Uterus (tissue), 4 donors: ENCODE results near the gene SLC25A48. TPM values are rescaled to one million over a fixed set of nuclear protein-coding genes. Genes with fewer than 3 reads are reported as not detected.
"Not testable (repeated sequence)": the region's sequence is repeated elsewhere in the genome, so short reads cannot be mapped to it uniquely, and the experiment has no call there.

Experiments
- DNase-seq, 2 donors: peaks; one replicate each; pipeline ENCODE4 v3.0.0-alpha.2; 2019 to 2020
- H3K27ac ChIP-seq, 2 donors: fragments of 200-600 bp; sonication (generic); 1 replicate in 1 of 2; 2 replicates in 1 of 2; pipeline ENCODE4 v1.5.1; 2016 to 2018
- H3K27me3 ChIP-seq, 2 donors: fragments of 200-600 bp; sonication (generic); one replicate each; pipeline ENCODE4 v1.5.1; 2018 to 2019; ENCODE audit warnings: control low read depth in 1 of 2
- H3K36me3 ChIP-seq, 2 donors: fragments of 200-600 bp; sonication (generic); one replicate each; pipeline ENCODE4 v1.5.1; 2019; ENCODE audit warnings: control low read depth in 1 of 2
- H3K4me1 ChIP-seq, 2 donors: fragments of 200-600 bp; sonication (generic); one replicate each; pipeline ENCODE4 v1.5.1; 2018 to 2019; ENCODE audit warnings: control low read depth in 1 of 2
- H3K4me3 ChIP-seq, 2 donors: fragments of 200-600 bp; sonication (generic); 1 replicate in 1 of 2; 2 replicates in 1 of 2; pipeline ENCODE4 v1.5.1; 2018 to 2019; ENCODE audit warnings: mild to moderate bottlenecking in 1 of 2
- H3K9me3 ChIP-seq, 2 donors: fragments of 200-600 bp; sonication (generic); one replicate each; pipeline ENCODE4 v1.5.1; 2019; ENCODE audit warnings: control low read depth in 1 of 2
- CTCF ChIP-seq, 4 experiments: fragments of 200-600 bp in 2 of 4; fragments of 450-650 bp in 2 of 4; sonication (generic) in 2 of 4; IDR thresholded peaks; one replicate each; pipeline ENCODE4 v1.5.1; 2016 to 2019; ENCODE audit warnings: antibody characterized with exemption in 4 of 4, mild to moderate bottlenecking in 2 of 4, moderate library complexity in 1 of 4
- POLR2A ChIP-seq, 2 donors: fragments of 450-650 bp; IDR thresholded peaks; one replicate each; pipeline ENCODE4 v1.6.1; 2016; ENCODE audit warnings: antibody characterized with exemption in 2 of 2, mild to moderate bottlenecking in 1 of 2, moderate library complexity in 1 of 2
- intact Hi-C: fragments of 100-400 bp; cut with DNase I; formaldehyde crosslinking; loops from one replicate; pipeline ENCODE4 v1.15.1; 2023; ENCODE audit warnings: low total_unique reads
- total RNA-seq, 4 donors: library from RNA; depleted of rRNA in 3 of 4; stranded (reverse); fragments of >200 nt in 3 of 4; gene quantifications; one replicate each; pipeline versions ENCODE4 v1.1.0 to v1.2.4, GENCODE V29; 2014 to 2023
- donor health status: DM: yes; HTN: yes; CAD: no.

The SLC25A48 gene
- total RNA-seq, 4 donors from 2014 or later, result 0.14 TPM; not detected in 3

- TF ChIP-seq CTCF (IDR thresholded peaks at IDR 0.05), result no peak
- no peak for TF ChIP-seq POLR2A (IDR thresholded peaks at IDR 0.05)
- Histone ChIP-seq H3K9me3 (no peaks in the 10 kb centered on the region), H3K4me1 (no peaks in the 10 kb centered on the region), H3K36me3 (no peaks in the 10 kb centered on the region), H3K27me3 (no peaks in the 10 kb centered on the region), H3K27ac (no peak overlapping the region), H3K4me3 (no peak overlapping the region)
- DNase-seq, result no peak
- intact Hi-C loops, result no loop called here
These were observed 23.3 kb downstream of the SLC25A48 start for GRCh38 chr5:135857630-135858311.

DNA sequence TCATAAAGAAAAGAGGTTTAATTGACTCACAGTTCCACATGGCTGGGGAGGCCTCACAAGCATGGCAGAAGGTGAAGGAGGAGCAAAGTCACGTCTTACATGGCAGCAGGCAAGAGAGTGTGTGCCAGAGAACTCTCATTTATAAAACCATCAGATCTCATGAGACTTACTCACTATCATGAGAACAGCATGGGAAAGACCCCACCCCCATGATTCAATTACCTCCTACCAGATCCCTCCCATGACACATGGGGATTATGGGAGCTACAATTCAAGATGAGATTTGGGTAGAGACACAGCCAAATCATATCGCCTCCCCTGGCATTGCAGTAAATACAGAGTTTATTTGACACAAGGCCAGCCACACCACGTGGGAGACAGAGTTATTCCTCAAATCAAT lies 24.7 kb downstream of the SLC25A48 start:
- H3K9me3 ChIP-seq, H3K27me3 ChIP-seq, intact Hi-C loops, H3K4me3 ChIP-seq, H3K4me1 ChIP-seq, H3K36me3 ChIP-seq, DNase-seq, H3K27ac ChIP-seq: not testable (repeated sequence)

DNA sequence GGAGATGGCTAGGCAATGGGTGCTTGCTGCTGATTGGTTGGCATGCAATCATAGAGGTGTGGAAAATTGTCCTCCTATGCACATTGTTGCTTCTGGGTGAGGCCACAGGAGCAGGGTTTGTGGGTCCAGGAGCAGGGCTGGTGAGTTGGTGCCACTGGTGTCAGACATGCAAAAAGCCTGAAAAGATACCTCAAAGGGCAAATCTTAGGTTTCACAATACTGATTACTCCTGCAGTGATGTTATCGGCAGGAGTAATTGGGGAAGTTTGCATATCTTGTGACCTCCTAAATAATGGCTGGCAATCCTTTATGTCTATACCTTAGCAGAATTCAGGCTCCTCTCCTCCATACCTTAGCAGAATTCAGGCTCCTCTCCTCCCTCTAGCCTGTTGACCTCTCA lies 25.2 kb downstream of the SLC25A48 start:
- no peaks in the 10 kb centered on the region for H3K4me1 ChIP-seq
- TF ChIP-seq CTCF (IDR thresholded peaks at IDR 0.05) (no peak), POLR2A (IDR thresholded peaks at IDR 0.05) (no peak)
- intact Hi-C loops, result no loop called here
- no peaks in the 10 kb centered on the region for H3K9me3 ChIP-seq
- no peak overlapping the region for H3K4me3 ChIP-seq
- H3K27me3 ChIP-seq, result no peaks in the 10 kb centered on the region
- no peak for DNase-seq
- no peaks in the 10 kb centered on the region for H3K36me3 ChIP-seq
- H3K27ac ChIP-seq, result no peak overlapping the region

DNA sequence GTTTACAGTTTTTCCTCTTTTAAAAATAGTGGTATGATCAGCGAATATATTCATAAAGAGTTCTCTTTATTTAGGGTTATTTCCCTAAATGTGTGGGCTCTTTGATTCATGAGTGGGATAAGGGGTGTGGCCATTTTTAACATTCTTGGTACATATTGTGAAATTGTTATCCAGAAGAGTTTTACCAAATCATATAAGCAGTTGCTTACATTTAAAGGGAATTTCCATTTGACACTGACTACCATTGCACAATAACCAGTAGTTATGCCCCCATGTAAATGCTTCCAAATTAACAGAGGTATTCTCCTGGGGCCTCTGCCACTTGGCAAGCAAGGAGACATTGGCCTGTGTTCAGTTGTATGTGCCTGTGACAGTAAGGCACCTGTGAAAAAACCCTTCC lies 27.2 kb downstream of the SLC25A48 start:
- no peak overlapping the region for H3K27ac ChIP-seq

DNA sequence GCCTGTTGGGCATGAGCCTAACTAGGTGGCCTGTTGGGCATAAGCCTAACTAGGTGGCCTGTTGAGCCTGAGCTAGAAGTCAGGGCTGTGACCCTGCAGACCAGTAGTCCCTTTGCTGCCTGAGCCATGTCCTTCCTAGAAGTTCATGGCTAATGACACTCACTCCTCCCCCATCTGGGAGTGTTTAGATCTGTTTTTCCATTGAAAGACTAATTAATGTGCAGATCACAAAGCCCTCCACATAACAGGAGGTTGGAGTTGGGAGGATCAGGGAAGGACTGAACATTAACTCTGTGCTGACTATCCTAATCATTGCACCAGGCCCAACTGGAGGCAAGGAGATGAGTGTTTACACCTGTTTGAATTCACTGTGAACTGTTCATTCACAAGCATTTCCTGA lies 27.6 kb downstream of the SLC25A48 start:
- no peaks in the 10 kb centered on the region for H3K27me3 ChIP-seq
- no peaks in the 10 kb centered on the region for H3K9me3 ChIP-seq
- intact Hi-C loops, result no loop called here
- no peaks in the 10 kb centered on the region for H3K36me3 ChIP-seq
- DNase-seq, result no peak
- TF ChIP-seq CTCF (IDR thresholded peaks at IDR 0.05) (no peak), POLR2A (IDR thresholded peaks at IDR 0.05) (no peak)
- no peaks in the 10 kb centered on the region for H3K4me1 ChIP-seq
- no peak overlapping the region for H3K4me3 ChIP-seq
- H3K27ac ChIP-seq, result no peak overlapping the region

More for the DNA sequence above, 27.2 kb downstream of the SLC25A48 start:
- H3K36me3 ChIP-seq, result no peaks in the 10 kb centered on the region
- TF ChIP-seq POLR2A (IDR thresholded peaks at IDR 0.05) (no peak), CTCF (IDR thresholded peaks at IDR 0.05) (no peak)
- DNase-seq, result no peak
- no peaks in the 10 kb centered on the region for H3K9me3 ChIP-seq
- H3K4me1 ChIP-seq, result no peaks in the 10 kb centered on the region
- no peak overlapping the region for H3K4me3 ChIP-seq
- intact Hi-C loops, result no loop called here
- H3K27me3 ChIP-seq, result no peaks in the 10 kb centered on the region

DNA sequence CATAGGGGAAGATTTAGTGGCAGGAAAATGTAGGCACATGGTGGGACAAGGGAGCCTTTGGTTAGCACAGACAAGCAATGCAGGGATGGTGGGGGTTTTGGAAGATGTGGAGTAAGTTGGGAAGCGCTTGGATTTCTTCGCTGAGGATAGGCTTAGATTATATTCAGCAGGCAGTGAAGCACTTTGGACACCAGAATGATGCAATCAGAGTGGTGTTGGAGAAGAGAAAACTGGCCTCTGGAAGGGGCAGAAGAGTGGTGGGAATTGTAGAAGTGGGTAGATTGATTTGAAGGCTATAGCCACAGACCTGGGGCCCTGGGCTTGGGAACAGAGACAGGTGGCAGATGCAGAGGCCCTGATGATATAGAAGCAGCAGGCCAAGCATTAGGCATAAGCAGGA lies 28.3 kb downstream of the SLC25A48 start:
- intact Hi-C loops, result no loop called here

More for the DNA sequence above, 28.3 kb downstream of the SLC25A48 start:
- H3K36me3 ChIP-seq, result no peaks in the 10 kb centered on the region
- TF ChIP-seq POLR2A (IDR thresholded peaks at IDR 0.05) (no peak), CTCF (IDR thresholded peaks at IDR 0.05) (no peak)
- H3K27me3 ChIP-seq, result no peaks in the 10 kb centered on the region
- H3K27ac ChIP-seq, result no peak overlapping the region
- no peak for DNase-seq
- H3K9me3 ChIP-seq, result no peaks in the 10 kb centered on the region
- no peaks in the 10 kb centered on the region for H3K4me1 ChIP-seq
- no peak overlapping the region for H3K4me3 ChIP-seq
